WTC11 (cell line): Measurements from ENCODE around the gene SMAD2. TPM values are rescaled to one million over a fixed set of nuclear protein-coding genes. Genes with fewer than 3 reads are reported as not detected.

Experiments used
- ATAC-seq: fragments of 200-7000 bp; cut with Tn5 transposase; 2 replicates; pipeline ENCODE4 v1.10.0; 2021; ENCODE audit warnings: mild to moderate bottlenecking, moderate library complexity
- Bru-seq: library from RNA; stranded (reverse); fragments of 400-500 nt; gene quantifications from one replicate; lab custom pipeline; 2021; lab: Mats Ljungman, UMichigan
- CTCF ChIA-PET: fragments of 300-600 bp; sonication (Branson Sonifier 250); formaldehyde crosslinking; loops from one replicate; lab custom pipeline; 2021; ENCODE audit warnings: antibody characterized with exemption; lab: Charles Lee
- POLR2A ChIA-PET: fragments of 350-600 bp; sonication (Branson Sonifier 250); formaldehyde crosslinking; loops from one replicate; lab custom pipeline; 2021; ENCODE audit warnings: antibody characterized with exemption; lab: Charles Lee
- DNase-seq: peaks from one replicate; pipeline ENCODE4 v3.0.0; 2021; ENCODE audit warnings: low spot score
- H3K27ac Mint-ChIP-seq: 2 replicates; pipeline ENCODE4 v1.8.0; 2021; ENCODE audit warnings: mixed read lengths
- H3K27me3 Mint-ChIP-seq: 2 replicates; pipeline ENCODE4 v1.8.0; 2021; ENCODE audit warnings: low read depth, mild to moderate bottlenecking, moderate library complexity, mixed read lengths
- H3K36me3 Mint-ChIP-seq: 2 replicates; pipeline ENCODE4 v1.8.0; 2021; ENCODE audit warnings: mixed read lengths
- H3K4me1 Mint-ChIP-seq: 2 replicates; pipeline ENCODE4 v1.8.0; 2022; ENCODE audit warnings: mixed read lengths
- H3K4me3 Mint-ChIP-seq: 2 replicates; pipeline ENCODE4 v1.8.0; 2021; ENCODE audit warnings: mild to moderate bottlenecking, moderate library complexity, mixed read lengths
- H3K9me3 Mint-ChIP-seq: 2 replicates; pipeline ENCODE4 v1.8.0; 2021; ENCODE audit warnings: mixed read lengths
- E2F4 ChIP-seq: sonication (generic); formaldehyde crosslinking; IDR thresholded peaks from 2 replicates; pipeline ENCODE4 v1.8.1; 2022; ENCODE audit warnings: low read depth, mild to moderate bottlenecking, moderate library complexity, missing genetic modification reagents, borderline replicate concordance
- ETV6 ChIP-seq: sonication (generic); formaldehyde crosslinking; IDR thresholded peaks from 2 replicates; pipeline ENCODE4 v1.8.1; 2022; ENCODE audit warnings: mild to moderate bottlenecking, missing genetic modification reagents
- FOXP1 ChIP-seq: sonication (generic); formaldehyde crosslinking; IDR thresholded peaks from 2 replicates; pipeline ENCODE4 v1.8.0; 2022; ENCODE audit warnings: missing genetic modification reagents, mild to moderate bottlenecking, moderate library complexity, borderline replicate concordance
- JAZF1 ChIP-seq: fragments of 250-450 bp; sonication (Bioruptor Pico); IDR thresholded peaks from 2 replicates; pipeline ENCODE4 v1.9.0; 2021; ENCODE audit warnings: moderate library complexity, mild to moderate bottlenecking, inconsistent platforms
- MYBL2 ChIP-seq: sonication (generic); formaldehyde crosslinking; IDR thresholded peaks from 2 replicates; pipeline ENCODE4 v1.8.1; 2023; ENCODE audit warnings: mild to moderate bottlenecking, moderate library complexity, missing genetic modification reagents
- NFATC4 ChIP-seq: fragments of 250-450 bp; sonication (Bioruptor Pico); IDR thresholded peaks from 2 replicates; pipeline ENCODE4 v1.9.0; 2021; ENCODE audit warnings: mild to moderate bottlenecking
- NFYB ChIP-seq: sonication (generic); formaldehyde crosslinking; conservative IDR thresholded peaks from 2 replicates; pipeline ENCODE4 v1.8.0; 2022; ENCODE audit warnings: low read depth, missing genetic modification reagents
- PRDM15 ChIP-seq: sonication (generic); formaldehyde crosslinking; IDR thresholded peaks from 2 replicates; pipeline ENCODE4 v1.8.0; 2022; ENCODE audit warnings: missing genetic modification reagents
- SMAD3 ChIP-seq: sonication (generic); formaldehyde crosslinking; IDR thresholded peaks from 2 replicates; pipeline ENCODE4 v1.8.0; 2022; ENCODE audit warnings: missing genetic modification reagents, mild to moderate bottlenecking, borderline replicate concordance
- SP1 ChIP-seq: sonication (generic); formaldehyde crosslinking; conservative IDR thresholded peaks from 2 replicates; pipeline ENCODE4 v1.8.1; 2022; ENCODE audit warnings: missing genetic modification reagents
- TEAD4 ChIP-seq: sonication (generic); formaldehyde crosslinking; IDR thresholded peaks from 2 replicates; pipeline ENCODE4 v1.8.0; 2022; ENCODE audit warnings: mild to moderate bottlenecking, missing genetic modification reagents
- TP53 ChIP-seq: sonication (generic); formaldehyde crosslinking; IDR thresholded peaks from 2 replicates; pipeline ENCODE4 v1.8.1; 2023; ENCODE audit warnings: mild to moderate bottlenecking, missing genetic modification reagents
- USF2 ChIP-seq: sonication (generic); formaldehyde crosslinking; IDR thresholded peaks from 2 replicates; pipeline ENCODE4 v1.8.1; 2023; ENCODE audit warnings: mild to moderate bottlenecking, missing genetic modification reagents, moderate library complexity
- ZBTB21 ChIP-seq: sonication (generic); formaldehyde crosslinking; IDR thresholded peaks from 2 replicates; pipeline ENCODE4 v1.8.1; 2023; ENCODE audit warnings: mild to moderate bottlenecking, missing genetic modification reagents, borderline replicate concordance
- ZNF138 ChIP-seq: sonication (generic); formaldehyde crosslinking; conservative IDR thresholded peaks from 2 replicates; pipeline ENCODE4 v1.8.1; 2022; ENCODE audit warnings: mild to moderate bottlenecking, moderate library complexity, missing genetic modification reagents
- ZNF423 ChIP-seq: fragments of 250-450 bp; sonication (Bioruptor Pico); IDR thresholded peaks from 2 replicates; pipeline ENCODE4 v2.1.2; 2022; ENCODE audit warnings: mild to moderate bottlenecking, moderate library complexity
- ZNF671 ChIP-seq: fragments of 250-450 bp; sonication (Bioruptor Pico); IDR thresholded peaks from 2 replicates; pipeline ENCODE4 v1.8.0; 2021; ENCODE audit warnings: mild to moderate bottlenecking
- long read RNA-seq, 3 experiments: library from RNA in 1 of 3; library from capped mRNA in 1 of 3; library from polyadenylated mRNA in 1 of 3; unstranded in 2 of 3; stranded (forward) in 1 of 3; transcript quantifications; one replicate each; pipeline ENCODE4 v2.0.0, GENCODE V29; 2021
- total RNA-seq: library from RNA; stranded (reverse); gene quantifications from 3 replicates; pipeline ENCODE4 v1.2.3, GENCODE V29; 2021
- TF ChIP-seq, protein P1 (sequence below): sonication (generic); formaldehyde crosslinking; IDR thresholded peaks from 2 replicates; pipeline ENCODE4 v1.8.1; 2022; ENCODE audit warnings: mild to moderate bottlenecking, moderate library complexity, missing genetic modification reagents
- TF ChIP-seq, protein P2 (sequence below): sonication (generic); formaldehyde crosslinking; IDR thresholded peaks from 2 replicates; pipeline ENCODE4 v1.8.0; 2022; ENCODE audit warnings: mild to moderate bottlenecking, missing genetic modification reagents
- TF ChIP-seq, protein P3 (sequence below): sonication (generic); formaldehyde crosslinking; IDR thresholded peaks from 2 replicates; pipeline ENCODE4 v1.8.1; 2023; ENCODE audit warnings: mild to moderate bottlenecking, missing genetic modification reagents
- TF ChIP-seq, protein P4 (sequence below): sonication (generic); formaldehyde crosslinking; IDR thresholded peaks from 2 replicates; pipeline ENCODE4 v1.8.0; 2023; ENCODE audit warnings: missing genetic modification reagents
- TF ChIP-seq, protein P5 (sequence below): sonication (generic); formaldehyde crosslinking; IDR thresholded peaks from 2 replicates; pipeline ENCODE4 v1.8.1; 2023; ENCODE audit warnings: mild to moderate bottlenecking, moderate library complexity, missing genetic modification reagents

The SMAD2 gene
- 104 to 105 TPM (median 105 TPM) in 3 replicates for total RNA-seq
- percentile 95 among the genes with signal in this experiment for Bru-seq, nascent RNA
- long read RNA-seq, experiment 1, full-length matches to known transcripts: 63 of 232 reads
- long read RNA-seq, experiment 1, partial matches to known transcripts: 52 of 232 reads
- long read RNA-seq, experiment 1, other reads (novel, unspliced or antisense): 117 of 232 reads
- long read RNA-seq, experiment 2, full-length matches to known transcripts: 6 of 69 reads
- long read RNA-seq, experiment 2, partial matches to known transcripts: 24 of 69 reads
- long read RNA-seq, experiment 2, other reads (novel, unspliced or antisense): 39 of 69 reads
- long read RNA-seq, experiment 3, full-length matches to known transcripts: 14 of 44 reads
- long read RNA-seq, experiment 3, partial matches to known transcripts: 17 of 44 reads
- long read RNA-seq, experiment 3, other reads (novel, unspliced or antisense): 13 of 44 reads

- Mint-ChIP-seq H3K9me3 (no peaks in the 10 kb centered on the region), H3K4me1 (peaks cover 57% of the 10 kb centered on the region), H3K36me3 (0 out of 2 replicates have a peak, but pooled peaks cover 3% of the 10 kb centered on the region), H3K27ac (peak within 1 kb of the TSS; percentile 98), H3K4me3 (peak within 1 kb of the TSS; percentile 90), H3K27me3 (no peaks in the 10 kb centered on the region)
- CTCF ChIA-PET: interaction anchor here (0.7 to 1.7 kb wide), 7 partner anchors 33 to 158 kb away, joined by 3 to 12 read pairs (median 4); no protein-coding TSS in a partner anchor
- ATAC-seq (peak; percentile 54), DNase-seq (peak; percentile 89)
- TF ChIP-seq ZNF423 (CRISPR knock-in tag) (peak; percentile 88), FOXP1 (peak; percentile 72; the same call in 1 of the 2 replicates), SMAD3 (CRISPR knock-in tag) (no peak), TP53 (CRISPR knock-in tag) (0 out of 2 replicates have a peak, but pooled peaks have one; percentile 28), ZBTB21 (peak; percentile 42; the same call in 1 of the 2 replicates), ZNF671 (CRISPR knock-in tag) (no peak), E2F4 (CRISPR knock-in tag) (no peak), PRDM15 (CRISPR knock-in tag) (0 out of 2 replicates have a peak, but pooled peaks have one; percentile 2), USF2 (peak; percentile 77), MYBL2 (CRISPR knock-in tag) (0 out of 2 replicates have a peak, but pooled peaks have one; percentile 32), JAZF1 (CRISPR knock-in tag) (no peak), NFATC4 (CRISPR knock-in tag) (no peak), NFYB (CRISPR knock-in tag) (no peak), ETV6 (CRISPR knock-in tag) (0 out of 2 replicates have a peak, but pooled peaks have one; percentile 42), TEAD4 (CRISPR knock-in tag) (no peak), ZNF138 (CRISPR knock-in tag) (0 out of 2 replicates have a peak, but pooled peaks have one; percentile 25), SP1 (CRISPR knock-in tag) (peak; percentile 40; the same call in 1 of the 2 replicates)
- TF ChIP-seq, protein P1, sequence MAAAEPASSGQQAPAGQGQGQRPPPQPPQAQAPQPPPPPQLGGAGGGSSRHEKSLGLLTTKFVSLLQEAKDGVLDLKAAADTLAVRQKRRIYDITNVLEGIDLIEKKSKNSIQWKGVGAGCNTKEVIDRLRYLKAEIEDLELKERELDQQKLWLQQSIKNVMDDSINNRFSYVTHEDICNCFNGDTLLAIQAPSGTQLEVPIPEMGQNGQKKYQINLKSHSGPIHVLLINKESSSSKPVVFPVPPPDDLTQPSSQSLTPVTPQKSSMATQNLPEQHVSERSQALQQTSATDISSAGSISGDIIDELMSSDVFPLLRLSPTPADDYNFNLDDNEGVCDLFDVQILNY: peak; percentile 45; the same call in 1 of the 2 replicates
- TF ChIP-seq, protein P2, sequence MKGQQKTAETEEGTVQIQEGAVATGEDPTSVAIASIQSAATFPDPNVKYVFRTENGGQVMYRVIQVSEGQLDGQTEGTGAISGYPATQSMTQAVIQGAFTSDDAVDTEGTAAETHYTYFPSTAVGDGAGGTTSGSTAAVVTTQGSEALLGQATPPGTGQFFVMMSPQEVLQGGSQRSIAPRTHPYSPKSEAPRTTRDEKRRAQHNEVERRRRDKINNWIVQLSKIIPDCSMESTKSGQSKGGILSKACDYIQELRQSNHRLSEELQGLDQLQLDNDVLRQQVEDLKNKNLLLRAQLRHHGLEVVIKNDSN: peak; percentile 53; the same call in 1 of the 2 replicates
- TF ChIP-seq, protein P3, sequence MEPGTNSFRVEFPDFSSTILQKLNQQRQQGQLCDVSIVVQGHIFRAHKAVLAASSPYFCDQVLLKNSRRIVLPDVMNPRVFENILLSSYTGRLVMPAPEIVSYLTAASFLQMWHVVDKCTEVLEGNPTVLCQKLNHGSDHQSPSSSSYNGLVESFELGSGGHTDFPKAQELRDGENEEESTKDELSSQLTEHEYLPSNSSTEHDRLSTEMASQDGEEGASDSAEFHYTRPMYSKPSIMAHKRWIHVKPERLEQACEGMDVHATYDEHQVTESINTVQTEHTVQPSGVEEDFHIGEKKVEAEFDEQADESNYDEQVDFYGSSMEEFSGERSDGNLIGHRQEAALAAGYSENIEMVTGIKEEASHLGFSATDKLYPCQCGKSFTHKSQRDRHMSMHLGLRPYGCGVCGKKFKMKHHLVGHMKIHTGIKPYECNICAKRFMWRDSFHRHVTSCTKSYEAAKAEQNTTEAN (CRISPR knock-in tag): peak; percentile 71; the same call in 1 of the 2 replicates
- TF ChIP-seq, protein P4, sequence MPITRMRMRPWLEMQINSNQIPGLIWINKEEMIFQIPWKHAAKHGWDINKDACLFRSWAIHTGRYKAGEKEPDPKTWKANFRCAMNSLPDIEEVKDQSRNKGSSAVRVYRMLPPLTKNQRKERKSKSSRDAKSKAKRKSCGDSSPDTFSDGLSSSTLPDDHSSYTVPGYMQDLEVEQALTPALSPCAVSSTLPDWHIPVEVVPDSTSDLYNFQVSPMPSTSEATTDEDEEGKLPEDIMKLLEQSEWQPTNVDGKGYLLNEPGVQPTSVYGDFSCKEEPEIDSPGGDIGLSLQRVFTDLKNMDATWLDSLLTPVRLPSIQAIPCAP (CRISPR knock-in tag): no peak
- TF ChIP-seq, protein P5, sequence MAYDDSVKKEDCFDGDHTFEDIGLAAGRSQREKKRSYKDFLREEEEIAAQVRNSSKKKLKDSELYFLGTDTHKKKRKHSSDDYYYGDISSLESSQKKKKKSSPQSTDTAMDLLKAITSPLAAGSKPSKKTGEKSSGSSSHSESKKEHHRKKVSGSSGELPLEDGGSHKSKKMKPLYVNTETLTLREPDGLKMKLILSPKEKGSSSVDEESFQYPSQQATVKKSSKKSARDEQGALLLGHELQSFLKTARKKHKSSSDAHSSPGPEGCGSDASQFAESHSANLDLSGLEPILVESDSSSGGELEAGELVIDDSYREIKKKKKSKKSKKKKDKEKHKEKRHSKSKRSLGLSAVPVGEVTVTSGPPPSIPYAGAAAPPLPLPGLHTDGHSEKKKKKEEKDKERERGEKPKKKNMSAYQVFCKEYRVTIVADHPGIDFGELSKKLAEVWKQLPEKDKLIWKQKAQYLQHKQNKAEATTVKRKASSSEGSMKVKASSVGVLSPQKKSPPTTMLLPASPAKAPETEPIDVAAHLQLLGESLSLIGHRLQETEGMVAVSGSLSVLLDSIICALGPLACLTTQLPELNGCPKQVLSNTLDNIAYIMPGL (CRISPR knock-in tag): peak; percentile 79; the same call in 1 of the 2 replicates
- POLR2A ChIA-PET: interaction anchor here (0.8 to 1.4 kb wide), 3 partner anchors 12 to 77 kb away, joined by 3 to 5 read pairs (median 3); no protein-coding TSS in a partner anchor
Observed at GRCh38 chr18:47930199-47930930, at the start of gene SMAD2. Gene SMAD2, minus strand, starts transcription at chr18:47930659. Its CDS starts 33,903 bp downstream, at chr18:47896756.
